ENCODE data around the gene CAPN1. TPM values are rescaled to one million over a fixed set of nuclear protein-coding genes. Genes with fewer than 3 reads are reported as not detected.
A peak's percentile ranks its signal among the peaks of the same experiment; 100 is the strongest.
"Not testable (repeated sequence)": the region's sequence is repeated elsewhere in the genome, so short reads cannot be mapped to it uniquely, and the experiment has no call there.

The CAPN1 gene
- total and polyA plus RNA-seq, 8 donors, result 103 to 144 (median 108) TPM

- Histone ChIP-seq H3K36me3 (no peaks in the 10 kb centered on the region), H3K4me3 (no peak overlapping the region), H3K9me3 (no peaks in the 10 kb centered on the region), H3K4me1 (no peaks in the 10 kb centered on the region), H3K27me3 (no peaks in the 10 kb centered on the region), H3K27ac (no peak overlapping the region)
- FAIRE-seq (no peak), DNase-seq (no peak), ATAC-seq (no peak)
- intact Hi-C loops (cut with DNase I), result no loop called here
- 68 to 72% methylated on average over 3 of the region's 3 CpGs for WGBS, 2 donors
- TF ChIP-seq CTCF (IDR thresholded peaks at IDR 0.05), result no peak
Measured at GRCh38 chr11:65166893-65167292, 14.8 kb upstream of the CAPN1 start.

DNA sequence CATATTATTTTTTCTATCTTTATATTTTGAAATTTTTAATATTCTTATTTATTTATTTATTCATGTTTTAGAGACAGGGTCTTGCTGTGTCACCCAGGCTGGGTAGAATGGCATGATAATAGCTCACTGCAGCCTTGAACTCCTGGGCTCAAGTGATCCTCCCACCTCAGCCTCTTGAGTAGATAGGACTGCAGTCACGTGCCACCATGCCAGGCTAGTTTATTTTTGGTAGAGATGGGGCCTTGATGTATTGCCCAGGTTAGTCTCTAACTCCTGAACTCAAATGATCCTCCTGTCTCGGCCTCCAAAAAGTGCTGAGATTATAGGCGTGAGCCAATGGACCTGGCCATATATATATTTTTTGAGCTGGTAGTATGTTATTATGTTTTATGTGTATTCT, 14.1 kb upstream of the CAPN1 start:
- H3K27me3 ChIP-seq, result no peaks in the 10 kb centered on the region
- intact Hi-C loops (cut with DNase I), result no loop called here
- no peaks in the 10 kb centered on the region for H3K36me3 ChIP-seq
- no peak for TF ChIP-seq CTCF (IDR thresholded peaks at IDR 0.05)
- ATAC-seq (no peak), FAIRE-seq (no peak), DNase-seq (no peak)
- no peaks in the 10 kb centered on the region for H3K4me1 ChIP-seq
- 79 to 81% methylated on average over 3 of the region's 3 CpGs for WGBS, 2 donors
- no peak overlapping the region for H3K4me3 ChIP-seq
- no peak overlapping the region for H3K27ac ChIP-seq
- no peaks in the 10 kb centered on the region for H3K9me3 ChIP-seq

DNA sequence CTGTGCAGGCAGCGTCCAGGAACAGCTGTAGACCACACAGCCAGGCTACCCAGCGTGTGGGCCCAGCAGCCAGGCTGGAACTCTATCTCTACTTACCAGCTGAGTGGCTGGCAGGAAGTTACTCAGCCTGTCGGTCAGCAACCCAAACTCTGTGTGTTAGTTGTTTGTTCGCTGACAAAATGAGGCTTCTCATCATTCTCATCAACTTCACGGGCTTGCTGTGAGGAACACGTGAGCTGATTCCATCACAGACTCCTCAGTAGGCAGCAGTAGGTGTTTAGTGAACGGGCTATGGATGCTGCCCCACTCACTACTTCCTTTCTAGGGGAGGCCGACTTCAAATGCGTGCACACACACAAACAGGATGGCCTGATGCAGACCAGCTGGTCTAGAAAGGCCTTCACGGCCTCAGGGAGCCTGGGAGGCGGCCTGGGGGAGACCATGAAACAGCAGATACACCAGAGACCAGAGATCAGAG, 12.5 kb upstream of the CAPN1 start:
- DNase-seq, result no peak
- 76 to 78% methylated on average over 11 of the region's 11 CpGs for WGBS, 2 donors
- intact Hi-C loops (cut with DNase I), result no loop called here
- Histone ChIP-seq H3K4me3 (no peak overlapping the region), H3K27ac (no peak overlapping the region), H3K36me3 (no peaks in the 10 kb centered on the region), H3K4me1 (no peaks in the 10 kb centered on the region), H3K27me3 (no peaks in the 10 kb centered on the region), H3K9me3 (no peaks in the 10 kb centered on the region)
- no peak for FAIRE-seq
- no peak for ATAC-seq
- TF ChIP-seq CTCF (IDR thresholded peaks at IDR 0.05), result no peak

- intact Hi-C loops (cut with DNase I), result no loop called here
- Histone ChIP-seq H3K4me1 (no peaks in the 10 kb centered on the region), H3K27ac (no peak within 1 kb of the TSS), H3K4me3 (no peak within 1 kb of the TSS), H3K36me3 (no peaks in the 10 kb centered on the region), H3K27me3 (no peaks in the 10 kb centered on the region), H3K9me3 (no peaks in the 10 kb centered on the region)
- DNase-seq (no peak), ATAC-seq (no peak), FAIRE-seq (no peak)
- TF ChIP-seq CTCF (IDR thresholded peaks at IDR 0.05), result no peak
- 90 to 91% methylated on average over 18 to 21 of the region's 21 CpGs for WGBS, 2 donors
Measured at GRCh38 chr11:65170058-65170534, 11.6 kb upstream of the CAPN1 start, which contains the start of gene SPDYC. TSS of gene SPDYC (plus strand) at chr11:65170233. CDS start at chr11:65171358, 1,125 bp downstream.

DNA sequence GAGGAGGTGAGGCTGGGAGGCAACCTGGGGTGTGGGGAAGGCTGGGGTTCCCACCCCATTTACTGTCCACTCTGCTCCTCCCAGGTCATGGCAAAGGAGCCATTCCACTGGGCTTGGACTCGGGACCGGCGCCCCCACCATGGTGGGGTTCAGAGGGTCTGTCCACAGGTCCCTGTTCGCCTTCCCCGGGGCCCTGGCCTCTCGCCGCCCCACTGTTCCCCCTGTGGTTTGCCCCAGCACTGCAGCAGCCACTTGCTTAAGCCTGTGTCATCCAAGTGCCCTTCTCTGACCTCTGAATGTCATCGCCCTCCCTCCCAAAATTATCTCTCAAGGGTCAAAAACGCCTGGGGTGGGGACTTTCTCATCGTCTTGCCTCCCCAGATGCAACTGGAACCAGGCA, 9.1 kb upstream of the CAPN1 start:
- FAIRE-seq (no peak), DNase-seq (peak in 1 of 6 donors; percentile 3), ATAC-seq (no peak)
- H3K27me3 ChIP-seq, result no peaks in the 10 kb centered on the region
- H3K36me3 ChIP-seq, result no peaks in the 10 kb centered on the region
- H3K9me3 ChIP-seq, result no peaks in the 10 kb centered on the region
- H3K4me3 ChIP-seq, result no peak overlapping the region
- intact Hi-C loops (cut with DNase I), result no loop called here
- H3K27ac ChIP-seq, result no peak overlapping the region
- WGBS, 2 donors, result 82 to 83% methylated on average over 10 of the region's 10 CpGs
- no peak for TF ChIP-seq CTCF (IDR thresholded peaks at IDR 0.05)
- no peaks in the 10 kb centered on the region for H3K4me1 ChIP-seq

DNA sequence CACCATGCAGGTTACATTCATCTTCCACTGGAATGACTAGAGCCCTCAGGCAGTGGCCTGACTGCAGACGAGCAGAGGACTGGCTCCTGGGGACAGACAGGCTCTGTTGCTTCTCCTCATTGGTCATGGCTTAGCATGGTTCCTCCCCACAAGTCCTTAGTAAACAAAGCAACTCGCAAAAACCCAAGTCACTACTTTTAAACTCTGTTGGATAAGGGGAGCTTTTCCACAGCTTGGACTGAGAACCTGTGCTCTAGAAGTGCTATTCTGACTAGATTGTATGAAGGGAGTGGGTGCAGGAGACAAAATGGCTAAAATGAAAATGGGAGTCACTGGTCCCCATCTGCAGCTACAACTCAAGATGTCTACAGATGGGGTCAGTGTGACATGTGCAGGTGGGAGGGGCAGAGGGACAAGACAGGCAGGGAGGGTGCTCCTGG, 7.1 kb upstream of the CAPN1 start:
- H3K4me3 ChIP-seq; H3K36me3 ChIP-seq; H3K27ac ChIP-seq; H3K4me1 ChIP-seq; FAIRE-seq; H3K9me3 ChIP-seq; H3K27me3 ChIP-seq; intact Hi-C loops (cut with DNase I); ATAC-seq; DNase-seq: not testable (repeated sequence)
- WGBS, 2 donors, result 57% methylated on average over 2 of the region's 2 CpGs
